Endothelial cell of umbilical vein (primary cell): ENCODE results near the gene CCDC85C. TPM values are rescaled to one million over a fixed set of nuclear protein-coding genes. Genes with fewer than 3 reads are reported as not detected.

ENCODE experiments used
- BruUV-seq: library from RNA; stranded (reverse); fragments of 400-500 nt; replicated peaks from 2 replicates; lab custom pipeline; 2021; lab: Mats Ljungman, UMichigan
- CTCF ChIA-PET: fragments of 300-600, 350-600 bp; sonication (Branson Sonifier 250); formaldehyde crosslinking; loops from one replicate; lab custom pipeline; 2021; ENCODE audit warnings: antibody characterized with exemption, inconsistent platforms; lab: Charles Lee
- POLR2A ChIA-PET: fragments of 300-600, 350-600 bp; sonication (Branson Sonifier 250); formaldehyde crosslinking; loops from one replicate; lab custom pipeline; 2021; ENCODE audit warnings: antibody characterized with exemption, inconsistent platforms; lab: Charles Lee
- DNase-seq: peaks from one replicate; pipeline ENCODE4 v3.0.0-alpha.2; 2011; ENCODE audit warnings: low read depth, low spot score
- FAIRE-seq: peaks from 2 replicates; lab custom pipeline; 2011; peaks lifted over from hg19 to GRCh38; lab: Jason Lieb, UNC
- H2AFZ ChIP-seq: 2 replicates; pipeline ENCODE4 v1.6.0; 2012; ENCODE audit warnings: low read depth, low read length, control low read depth, inconsistent platforms
- H3K27ac ChIP-seq: 2 replicates; pipeline ENCODE4 v1.5.1; 2011; ENCODE audit warnings: low read depth, mild to moderate bottlenecking, control low read depth, low read length, moderate library complexity; ENCODE audit not compliant: insufficient read depth
- H3K27me3 ChIP-seq, 2 experiments: 2 replicates each; pipeline versions ENCODE4 v1.6.0 to v1.6.1; 2011; ENCODE audit warnings: low read length in 2 of 2, mixed read lengths in 1 of 2; ENCODE audit not compliant: control insufficient read depth in 2 of 2, insufficient read depth in 2 of 2
- H3K36me3 ChIP-seq, 2 experiments: 2 replicates in 1 of 2; 3 replicates in 1 of 2; pipeline ENCODE4 v1.5.1; 2011; ENCODE audit warnings: low read length in 2 of 2, mild to moderate bottlenecking in 1 of 2, moderate library complexity in 1 of 2; ENCODE audit not compliant: control insufficient read depth in 2 of 2, insufficient read depth in 2 of 2; ENCODE audit errors: extremely low read depth in 1 of 2
- H3K4me1 ChIP-seq: 3 replicates; pipeline ENCODE4 v1.5.1; 2011; ENCODE audit warnings: mild to moderate bottlenecking, low read length; ENCODE audit not compliant: control insufficient read depth, insufficient read depth; ENCODE audit errors: extremely low read depth
- H3K4me2 ChIP-seq: 2 replicates; pipeline ENCODE4 v1.6.1; 2011; ENCODE audit warnings: low read length, control low read depth, mixed read lengths; ENCODE audit not compliant: insufficient read depth
- H3K4me3 ChIP-seq, 3 experiments: fragments of 200-600 bp in 1 of 3; sonication (generic), shearing (Covaris generic) in 1 of 3; replicated peaks in 1 of 3; 2 replicates each; pipeline ENCODE4 v1.5.1; 2011 to 2016; ENCODE audit warnings: control low read depth in 3 of 3, low read length in 3 of 3, mild to moderate bottlenecking in 2 of 3, inconsistent platforms in 1 of 3, low read depth in 1 of 3, moderate library complexity in 1 of 3; ENCODE audit not compliant: insufficient read depth in 1 of 3
- H3K79me2 ChIP-seq: 2 replicates; pipeline ENCODE4 v1.6.0; 2012; ENCODE audit warnings: low read length, inconsistent platforms; ENCODE audit not compliant: control insufficient read depth, insufficient read depth
- H3K9ac ChIP-seq: replicated peaks from 2 replicates; pipeline ENCODE3; 2011; ENCODE audit warnings: low read length, control low read depth; ENCODE audit not compliant: insufficient read depth; ENCODE audit errors: extremely low read depth
- H3K9me1 ChIP-seq: replicated peaks from 3 replicates; pipeline ENCODE4 v1.6.0; 2011; ENCODE audit warnings: mild to moderate bottlenecking, low read length; ENCODE audit not compliant: control insufficient read depth, insufficient read depth; ENCODE audit errors: extremely low read depth
- H3K9me3 ChIP-seq: replicated peaks from 2 replicates; pipeline ENCODE4 v1.5.1; 2012; ENCODE audit warnings: low read length, inconsistent platforms; ENCODE audit not compliant: control insufficient read depth, insufficient read depth
- H4K20me1 ChIP-seq: replicated peaks from 2 replicates; pipeline ENCODE3; 2011; ENCODE audit warnings: mild to moderate bottlenecking, low read length; ENCODE audit not compliant: control insufficient read depth, insufficient read depth; ENCODE audit errors: extremely low read depth
- CTCF ChIP-seq, 2 donors: IDR thresholded peaks; 1 replicate in 1 of 2; 2 replicates in 1 of 2; pipeline ENCODE4 v1.5.1; 2011; ENCODE audit warnings: low read length in 2 of 2, mild to moderate bottlenecking in 2 of 2, moderate library complexity in 2 of 2, control low read depth in 1 of 2, inconsistent platforms in 1 of 2, low read depth in 1 of 2; ENCODE audit not compliant: insufficient read depth in 1 of 2; ENCODE audit errors: extremely low read depth in 1 of 2
- EZH2 ChIP-seq: IDR thresholded peaks from 2 replicates; pipeline ENCODE4 v1.6.1; 2012; ENCODE audit warnings: borderline replicate concordance, low read depth, mild to moderate bottlenecking, moderate library complexity, low read length, inconsistent platforms; ENCODE audit not compliant: severe bottlenecking
- FOS ChIP-seq: IDR thresholded peaks from 2 replicates; pipeline ENCODE4 v1.6.1; 2011; ENCODE audit warnings: mild to moderate bottlenecking, low read length, moderate library complexity, borderline replicate concordance; ENCODE audit not compliant: insufficient read depth
- GATA2 ChIP-seq: IDR thresholded peaks from 2 replicates; pipeline ENCODE4 v1.7.0; 2011; ENCODE audit warnings: low read depth, mild to moderate bottlenecking, moderate library complexity, mixed read lengths, low read length; ENCODE audit not compliant: insufficient read length, insufficient read depth
- JUN ChIP-seq: IDR thresholded peaks from 2 replicates; pipeline ENCODE4 v1.6.1; 2011; ENCODE audit warnings: borderline replicate concordance, low read depth; ENCODE audit not compliant: insufficient read length, insufficient read depth
- MAX ChIP-seq: IDR thresholded peaks from 2 replicates; pipeline ENCODE4 v1.6.1; 2011; ENCODE audit not compliant: insufficient read depth, insufficient read length
- MYC ChIP-seq: IDR thresholded peaks from one replicate; pipeline ENCODE4 v1.6.1; 2011; ENCODE audit warnings: mild to moderate bottlenecking, low read depth, low read length
- POLR2A ChIP-seq: IDR thresholded peaks from 2 replicates; pipeline ENCODE4 v1.6.1; 2012; ENCODE audit warnings: low read depth, mild to moderate bottlenecking, control low read depth, low read length
- POLR2AphosphoS5 ChIP-seq: IDR thresholded peaks from 2 replicates; pipeline ENCODE4 v1.6.1; 2012; ENCODE audit warnings: low read depth, mild to moderate bottlenecking, control low read depth, low read length, moderate library complexity; ENCODE audit not compliant: insufficient read depth
- dilution Hi-C: fragments of 300-500 bp; cut with MboI; formaldehyde crosslinking; loops from one replicate; pipeline ENCODE4 v1.15.0; 2019; ENCODE audit warnings: low sequenced_read_pairs; ENCODE audit not compliant: extremely low pct_ligation_motif_present
- intact Hi-C: fragments of 100-400 bp; cut with micrococcal nuclease; formaldehyde crosslinking; loops from one replicate; pipeline ENCODE4 v1.10.0; 2022
- polyA plus RNA-seq, 4 experiments: library from polyadenylated mRNA; depleted of rRNA in 3 of 4; stranded (reverse) in 3 of 4; unstranded in 1 of 4; fragments of >200 nt; gene quantifications; 2 replicates each; pipeline versions ENCODE4 v1.2.1 to v1.2.3, GENCODE V29; 2011 to 2012; ENCODE audit warnings: missing spikeins in 1 of 4
- total RNA-seq: library from RNA; stranded (reverse); gene quantifications from 2 replicates; pipeline ENCODE4 v1.2.3, GENCODE V29; 2021

CCDC85C gene
- total and polyA plus RNA-seq, 2 donors (not counting 3 experiments of a cell fraction or from before 2014, with no cell fraction given): 7.5 to 17.8 TPM

GRCh38 chr14:99554184-99554583, 49.8 kb downstream of the CCDC85C start:
- H3K9me3 ChIP-seq: no peaks in the 10 kb centered on the region
- dilution Hi-C loops (no loop called here), intact Hi-C loops (no loop called here)
- no peak overlapping the region for H3K9ac ChIP-seq
- FAIRE-seq: no peak
- TF ChIP-seq FOS (no peak), JUN (no peak), MYC (no peak), MAX (no peak), CTCF (IDR thresholded peaks at IDR 0.05; ENCODE audit: extremely low read depth in 1 of 2, insufficient read depth in 1 of 2, low read depth in 1 of 2, low read length in 2 of 2) (no peak), POLR2AphosphoS5 (no peak), EZH2 (no peak), POLR2A (no peak), GATA2 (no peak)
- H3K4me2 ChIP-seq: no peak overlapping the region
- no peaks in the 10 kb centered on the region for H3K36me3 ChIP-seq
- no peak overlapping the region for H2AFZ ChIP-seq
- no peaks in the 10 kb centered on the region for H3K4me1 ChIP-seq
- no peak overlapping the region for H3K4me3 ChIP-seq
- no peak for DNase-seq
- H4K20me1 ChIP-seq: no peaks in the 10 kb centered on the region
- no peak overlapping the region for H3K27ac ChIP-seq
- BruUV-seq: no TSS peak
- H3K27me3 ChIP-seq: no peaks in the 10 kb centered on the region
- no peaks in the 10 kb centered on the region for H3K9me1 ChIP-seq
- CTCF ChIA-PET: interaction anchor here (1.3 kb wide), 1 partner anchor 9 kb away, joined by 3 read pairs; no protein-coding TSS in a partner anchor
- H3K79me2 ChIP-seq: no peaks in the 10 kb centered on the region
- POLR2A ChIA-PET: no interaction called here
